Inflammatory macrophage (primary cell): ENCODE data around the gene NUP214.
"Not testable (repeated sequence)": the region's sequence is repeated elsewhere in the genome, so short reads cannot be mapped to it uniquely, and the experiment has no call there.

ENCODE experiments used
- DNase-seq, 2 donors: peaks; one replicate each; pipeline ENCODE4 v3.0.0-alpha.2; 2020 to 2022

The NUP214 gene

DNA sequence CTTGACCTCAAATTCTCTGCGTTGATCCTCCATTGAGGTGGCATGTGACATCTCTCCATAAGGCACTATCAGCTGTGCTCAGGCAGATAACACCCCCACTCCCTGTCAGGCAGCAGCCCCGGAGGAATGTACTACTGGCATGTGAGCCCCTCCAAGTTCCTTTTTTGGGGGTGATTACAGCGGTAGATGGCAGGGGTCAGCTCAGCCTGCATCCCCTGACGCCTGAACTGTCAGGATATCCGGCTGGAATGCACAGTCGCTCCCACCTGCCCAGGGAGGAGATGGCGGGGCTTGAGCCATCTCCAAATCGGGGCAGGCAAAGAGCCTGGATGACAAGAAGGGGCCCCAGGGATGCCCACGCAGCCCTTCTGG lies 110.1 kb downstream of the NUP214 start:
- DNase-seq = no peak

DNA sequence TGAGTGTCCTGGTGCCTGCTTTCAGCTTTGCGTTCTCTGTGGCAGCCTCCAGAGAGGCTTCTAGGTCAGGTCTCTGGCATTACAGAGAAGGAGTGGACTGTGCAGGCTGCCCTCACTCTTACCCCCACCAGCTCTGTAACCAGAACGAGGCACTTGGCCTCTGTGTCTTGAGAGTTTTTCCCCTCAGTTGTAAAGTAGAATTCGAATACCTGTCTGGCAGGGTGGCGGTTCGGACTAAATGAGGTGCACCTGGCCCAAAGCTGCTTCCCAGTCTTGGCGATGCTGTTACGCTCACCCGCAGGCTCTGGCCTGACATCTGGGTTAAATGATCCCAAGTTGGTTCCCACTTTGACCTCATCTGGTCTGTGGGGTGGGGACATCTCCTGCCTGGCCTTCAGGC lies 110.8 kb downstream of the NUP214 start:
- DNase-seq = no peak

GRCh38 chr9:131236761-131237160 lies 111.4 kb downstream of the NUP214 start:
- no peak for DNase-seq

GRCh38 chr9:131237291-131237690 lies 111.9 kb downstream of the NUP214 start:
- DNase-seq = no peak

GRCh38 chr9:131237931-131238401 lies 112.6 kb downstream of the NUP214 start:
- DNase-seq = peak; percentile 80 to 85

GRCh38 chr9:131238402-131239021 lies 113.1 kb downstream of the NUP214 start:
- DNase-seq = no peak

DNA sequence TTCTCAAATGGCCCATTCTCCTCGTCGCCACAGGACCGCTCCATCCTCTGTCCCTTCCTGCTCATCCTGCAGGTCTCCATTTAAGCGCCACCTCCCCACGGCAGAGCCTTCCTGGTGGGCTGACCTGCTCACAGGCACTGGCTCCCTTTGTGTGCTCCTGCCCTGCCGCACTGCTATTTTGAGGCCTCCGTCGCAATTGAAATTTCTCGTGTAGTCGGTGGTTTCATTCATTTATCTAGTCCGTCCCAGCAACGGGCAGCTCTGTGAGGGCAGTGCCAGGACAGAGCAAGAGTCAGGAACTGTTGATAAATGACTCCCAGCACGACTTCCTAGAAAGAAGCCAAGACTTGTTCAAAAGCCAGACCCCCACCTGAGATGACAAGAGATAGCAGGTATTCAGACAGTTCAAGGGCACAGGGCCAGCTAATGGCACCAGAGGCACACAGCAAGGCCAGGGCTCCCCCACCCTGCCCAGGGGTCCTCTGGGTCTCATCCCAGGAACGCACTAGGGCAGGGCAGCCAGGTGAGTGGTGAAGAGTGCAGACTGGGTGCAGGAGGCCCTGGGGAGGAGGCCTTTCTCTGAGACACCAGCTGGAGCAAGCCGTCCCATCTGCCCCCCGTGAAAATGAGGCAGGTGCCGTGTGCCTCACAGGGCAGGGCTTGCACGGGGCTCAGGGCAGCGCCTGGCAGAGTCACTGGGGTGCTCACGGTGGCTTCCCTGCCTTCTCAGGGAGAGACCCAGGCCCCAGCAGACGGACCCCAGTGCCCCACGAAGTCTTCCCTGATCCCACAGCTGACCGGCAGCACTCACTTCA lies 114.0 kb downstream of the NUP214 start:
- DNase-seq = no peak

GRCh38 chr9:131240047-131240921 lies 114.9 kb downstream of the NUP214 start:
- DNase-seq = no peak

- not testable (repeated sequence) for DNase-seq
Measured at GRCh38 chr9:131244331-131244730, 118.9 kb downstream of the NUP214 start.

DNA sequence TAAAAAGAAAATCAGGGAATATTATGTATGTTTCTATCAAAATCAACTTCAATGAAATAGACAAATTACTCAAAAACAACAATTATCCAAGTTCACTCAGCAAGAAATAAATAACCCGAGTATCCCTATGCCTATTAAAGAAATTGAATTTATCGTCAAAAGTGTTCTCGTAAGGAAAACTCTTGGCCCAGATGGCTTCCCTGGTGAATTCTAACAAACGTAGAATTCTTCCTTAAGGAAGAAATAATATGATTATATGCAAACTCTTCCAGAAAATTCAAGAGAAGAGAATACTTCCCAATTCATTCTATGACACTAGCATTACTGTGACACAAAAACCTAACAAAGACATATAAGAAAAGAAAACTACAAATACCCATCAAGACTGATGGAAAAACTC lies 121.2 kb downstream of the NUP214 start:
- DNase-seq = no peak

GRCh38 chr9:131252120-131252519 lies 126.7 kb downstream of the NUP214 start:
- DNase-seq = peak; percentile 40 to 69

DNA sequence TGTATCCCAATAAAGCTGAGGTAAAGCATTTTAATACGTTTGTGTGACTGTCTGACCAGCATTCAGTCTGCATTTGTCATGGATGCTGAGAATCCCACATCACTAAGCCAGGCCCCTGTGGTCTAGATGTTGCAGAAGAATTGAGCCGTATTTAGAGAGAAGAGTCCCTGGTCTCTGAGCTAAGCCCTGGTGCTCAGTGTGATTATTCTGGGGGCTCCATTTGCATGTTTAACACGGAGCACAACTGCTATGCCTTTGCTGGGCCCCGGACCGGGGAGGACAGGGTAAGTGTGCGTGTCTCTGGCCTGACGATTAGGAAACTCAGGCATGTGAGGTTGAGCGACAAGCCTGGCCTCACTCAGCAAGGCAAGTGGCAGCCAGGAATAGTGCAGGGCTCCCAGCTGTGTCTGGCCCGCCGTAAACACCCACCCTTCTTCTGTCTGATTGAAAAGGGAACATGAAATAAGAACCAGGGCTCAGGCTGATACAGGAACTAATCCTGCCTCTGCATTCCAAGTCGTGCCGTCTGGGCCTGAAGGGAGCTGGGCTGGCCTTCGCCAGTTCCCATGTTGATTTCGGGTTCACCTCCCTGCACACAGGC lies 128.6 kb downstream of the NUP214 start:
- DNase-seq = peak; percentile 93 to 97

DNA sequence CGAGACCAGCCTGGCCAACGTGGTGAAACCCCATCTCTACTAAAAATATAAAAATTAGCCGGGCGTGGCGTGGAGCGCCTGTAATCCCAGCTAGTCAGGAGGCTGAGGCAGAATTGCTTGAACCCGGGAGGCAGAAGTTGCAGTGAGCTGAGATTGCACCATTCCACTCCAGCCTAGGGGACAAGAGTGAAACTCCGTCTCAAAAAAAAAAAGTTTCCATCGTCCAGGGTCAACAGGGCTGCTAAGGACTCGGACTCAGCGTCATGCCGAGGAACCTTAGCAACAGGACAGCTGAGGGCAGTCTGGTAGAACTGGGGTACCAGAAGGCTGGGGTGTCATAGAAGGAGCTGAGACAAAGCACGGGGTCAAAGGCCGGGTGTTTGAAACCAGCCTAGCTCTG lies 129.2 kb downstream of the NUP214 start:
- DNase-seq = peak; percentile 44 to 56

- no peak for DNase-seq
Measured at GRCh38 chr9:131255676-131256197, 130.4 kb downstream of the NUP214 start.

DNA sequence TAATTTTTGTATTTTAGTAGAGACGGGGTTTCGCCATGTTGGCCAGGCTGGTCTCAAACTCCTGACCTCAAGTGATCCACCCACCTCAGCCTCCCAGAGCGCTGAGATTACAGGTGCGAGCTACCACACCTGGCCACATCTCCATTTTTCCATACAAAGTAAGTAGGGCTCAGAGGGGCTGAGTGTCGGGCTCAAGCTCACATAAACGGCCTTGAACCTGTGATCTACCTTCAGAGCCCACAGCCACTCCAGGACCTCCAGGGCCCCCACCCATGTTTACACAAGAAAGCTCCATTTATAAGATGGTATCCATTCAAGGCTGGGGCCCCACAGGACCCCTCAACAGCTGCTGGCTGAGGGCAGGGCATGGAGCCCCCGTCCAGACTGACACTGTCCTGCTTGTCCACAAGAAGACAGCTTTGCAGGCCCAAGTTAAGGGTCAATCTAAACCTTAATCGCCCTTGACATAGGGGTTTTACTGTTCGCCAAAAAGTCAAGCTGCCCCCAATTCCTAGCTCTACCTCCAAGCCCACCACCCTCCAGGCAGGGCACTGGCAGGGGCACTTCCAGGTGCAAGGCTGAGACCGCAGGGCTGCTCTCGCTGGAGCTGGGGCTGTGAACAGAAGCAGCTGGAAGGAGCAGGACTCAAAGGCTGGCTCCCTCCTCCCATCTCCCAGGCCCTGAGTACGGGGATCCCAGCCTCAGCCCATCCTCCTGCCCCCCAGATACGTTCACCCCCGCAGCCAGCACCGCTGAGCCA lies 132.1 kb downstream of the NUP214 start:
- no peak for DNase-seq

GRCh38 chr9:131258186-131258585 lies 132.8 kb downstream of the NUP214 start:
- no peak for DNase-seq

- DNase-seq = no peak
Measured at GRCh38 chr9:131258698-131259431, 133.5 kb downstream of the NUP214 start.

- no peak for DNase-seq
Measured at GRCh38 chr9:131259432-131259898, 134.1 kb downstream of the NUP214 start.

DNA sequence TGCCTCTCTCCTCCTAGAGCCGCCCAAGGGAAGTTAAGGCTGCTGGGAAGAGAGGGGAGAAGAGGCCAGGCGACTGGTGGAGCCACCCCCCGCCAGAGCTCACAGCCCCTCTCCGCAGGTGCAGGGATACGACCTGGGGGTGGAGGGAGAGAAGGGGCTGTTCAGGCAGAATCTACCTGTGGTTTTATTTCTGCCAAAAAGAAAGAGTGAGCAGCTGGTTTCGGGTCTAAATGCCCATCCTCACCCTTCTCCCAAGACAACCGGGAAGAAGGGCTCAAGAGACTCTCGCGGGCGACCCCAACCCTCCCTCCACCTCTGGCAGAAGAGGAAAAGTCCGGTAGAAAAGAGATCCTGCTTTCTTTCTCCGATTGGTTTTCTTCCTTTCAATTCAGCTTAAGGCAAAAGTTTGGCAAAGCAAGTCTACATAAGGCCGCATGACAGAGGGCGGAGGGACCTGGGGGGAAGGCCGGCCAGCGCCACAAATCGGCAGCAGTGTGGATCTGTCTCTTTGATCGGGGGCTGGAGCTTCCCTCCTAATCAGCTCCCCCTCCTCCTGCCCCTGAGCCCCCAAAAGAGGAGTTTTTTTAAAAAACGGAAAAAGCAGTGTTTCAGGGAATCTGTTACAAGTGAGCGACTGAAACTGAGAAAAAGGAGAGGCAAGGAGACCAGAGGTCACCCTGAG lies 134.7 kb downstream of the NUP214 start:
- no peak for DNase-seq

DNA sequence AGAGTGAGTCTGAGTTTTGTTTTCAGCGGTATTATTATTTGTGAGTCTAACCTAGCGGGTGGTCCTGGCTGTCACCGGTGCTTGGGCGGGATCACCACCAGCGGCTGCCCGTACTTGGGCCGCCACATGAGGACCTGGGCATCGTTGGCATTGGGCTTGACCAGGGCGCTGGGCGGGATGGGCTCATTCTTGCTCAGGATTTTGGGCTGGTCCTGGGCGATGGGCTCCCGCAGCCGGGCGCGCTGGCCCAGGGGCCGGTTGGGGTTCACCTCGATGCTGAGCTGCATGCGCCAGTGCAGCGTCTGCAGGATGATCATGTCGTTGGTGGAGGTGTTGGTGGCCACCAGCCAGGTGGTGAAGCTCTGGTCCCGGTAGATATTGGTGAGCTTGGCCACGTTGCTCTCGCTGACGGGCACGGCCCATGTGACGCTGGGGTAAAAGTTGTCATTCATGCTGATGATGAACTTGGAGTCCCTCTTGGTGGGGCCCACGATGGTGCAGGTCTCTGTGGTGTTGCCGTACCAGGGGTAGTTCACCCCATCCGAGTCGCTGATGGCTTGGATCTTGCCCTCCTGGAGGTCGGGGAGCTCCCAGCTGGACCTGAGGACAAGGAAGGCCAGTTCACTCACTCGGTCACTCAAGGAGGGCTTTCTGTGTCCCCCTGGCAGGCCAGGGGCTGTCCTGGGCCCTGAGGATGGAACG lies 135.5 kb downstream of the NUP214 start:
- DNase-seq = no peak
